NCI-H82 treated with DMSO at 0.1 percent for 48 hours (cell line): ENCODE data around the gene COIL.

Experiments used
- DNase-seq: peaks from one replicate; lab custom pipeline; 2025; ENCODE audit not compliant: unreplicated experiment; lab: John Stamatoyannopoulos, UW

COIL gene

DNA sequence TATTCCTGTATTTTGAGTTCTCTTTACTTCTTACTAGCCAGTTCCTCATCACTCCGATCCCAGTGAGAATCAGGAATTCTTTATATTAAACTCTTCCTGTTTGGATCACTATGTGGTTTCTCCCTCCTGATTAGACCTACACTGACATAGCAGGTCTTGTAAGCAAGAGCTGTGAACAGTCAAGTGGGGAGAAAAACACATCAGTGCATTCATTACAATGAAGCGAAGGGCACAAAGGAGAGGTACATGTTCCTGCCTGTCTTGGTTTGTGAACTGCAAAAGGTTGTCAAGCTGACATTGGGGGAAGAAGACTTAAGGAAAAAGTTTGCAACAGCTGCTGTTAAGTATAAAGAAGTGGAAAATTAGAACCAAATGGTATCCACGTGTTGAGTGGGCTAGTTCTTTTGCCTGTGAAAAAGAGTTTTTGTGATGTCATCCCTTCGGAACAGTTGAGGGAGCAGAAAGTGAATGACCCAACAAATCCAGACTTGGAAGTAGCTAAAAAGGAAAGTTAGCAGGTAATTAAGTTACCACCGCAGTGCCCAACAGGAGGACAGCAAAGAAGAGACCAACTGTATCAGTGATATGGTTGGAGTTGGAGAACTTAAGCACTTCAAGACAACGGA lies 24.0 kb downstream of the COIL start:
- no peak for DNase-seq

DNA sequence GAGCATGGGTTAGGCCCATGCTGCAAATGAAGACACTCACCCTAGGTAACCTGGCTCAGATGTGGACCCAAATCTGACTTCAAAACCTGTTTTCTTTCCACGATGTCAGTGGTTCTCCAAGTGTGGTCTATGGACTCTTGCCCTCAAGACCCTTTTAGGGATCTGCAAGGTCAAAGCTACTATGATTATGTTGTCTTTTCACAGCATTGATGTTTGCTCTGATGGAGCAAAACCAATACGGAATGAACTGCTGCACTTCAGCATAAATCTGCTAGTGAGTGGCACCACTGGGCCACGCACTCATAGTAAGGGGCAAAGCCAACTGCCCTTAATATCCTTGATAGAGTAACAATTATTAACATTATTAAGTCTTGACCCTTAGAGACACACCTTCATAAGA lies 25.4 kb downstream of the COIL start:
- DNase-seq = no peak

DNA sequence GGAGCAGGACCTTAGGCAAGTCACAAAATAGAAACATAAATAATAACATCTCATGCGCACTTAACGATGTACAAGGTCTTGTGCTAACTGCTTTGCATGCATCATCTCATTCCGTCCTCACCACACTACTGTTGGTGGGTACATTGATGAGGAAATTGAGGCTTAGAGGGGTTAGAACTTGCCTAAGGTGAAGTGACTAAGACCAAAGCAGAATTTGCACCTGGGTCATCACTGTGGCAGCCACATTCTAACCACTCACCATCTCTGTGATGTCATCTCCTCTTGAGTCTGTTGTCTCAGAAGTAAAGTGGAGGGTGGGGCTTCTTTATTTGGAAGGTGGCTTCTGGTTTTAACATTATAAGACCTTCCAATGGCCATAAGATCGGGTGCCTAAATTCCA lies 26.6 kb downstream of the COIL start:
- no peak for DNase-seq

DNA sequence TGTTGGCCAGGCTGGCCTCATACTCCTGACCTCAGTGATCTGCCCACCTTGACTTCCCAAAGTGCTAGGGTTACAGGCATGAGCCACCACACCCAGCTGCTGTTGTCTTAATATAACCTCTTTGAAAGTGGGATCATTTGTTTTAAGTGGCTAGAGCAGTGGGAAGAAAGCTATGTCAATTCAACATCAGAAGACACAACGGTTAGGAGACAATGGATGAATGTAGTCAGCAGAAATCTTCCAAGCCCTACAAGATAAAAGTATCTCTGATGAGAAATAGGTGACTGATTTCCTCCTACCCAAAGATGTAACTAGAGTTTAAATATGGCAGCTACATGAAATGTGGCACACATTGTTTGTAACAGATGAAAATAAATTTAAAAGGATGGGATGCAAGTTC lies 27.0 kb downstream of the COIL start:
- DNase-seq = no peak

DNA sequence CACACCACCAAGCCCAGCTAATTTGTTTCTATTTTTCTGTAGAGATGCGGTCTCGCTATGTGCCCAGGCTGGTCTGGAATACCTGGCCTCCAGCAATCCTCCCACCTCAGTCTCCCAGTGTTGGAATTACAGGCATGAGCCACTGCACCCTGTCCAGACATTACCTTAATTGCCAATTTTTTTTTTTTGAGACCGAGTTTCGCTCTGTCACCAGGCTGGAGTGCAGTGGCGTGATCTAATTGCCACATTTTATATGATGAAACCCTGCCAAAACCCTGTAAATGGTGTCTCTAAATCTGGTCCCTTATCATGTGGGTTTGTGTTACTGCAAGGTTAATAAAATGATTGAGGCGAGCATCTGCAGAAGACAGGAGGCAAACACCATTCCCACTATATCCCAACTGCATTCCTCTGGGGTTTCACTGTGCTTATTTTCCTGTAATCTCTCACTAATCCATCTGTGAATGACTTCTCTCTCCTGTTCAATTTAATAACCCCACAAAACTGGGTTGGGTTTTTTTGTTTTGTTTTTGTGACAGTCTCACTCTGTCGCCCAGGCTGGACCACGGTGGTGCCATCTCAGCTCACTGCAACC lies 27.6 kb downstream of the COIL start:
- DNase-seq = no peak

DNA sequence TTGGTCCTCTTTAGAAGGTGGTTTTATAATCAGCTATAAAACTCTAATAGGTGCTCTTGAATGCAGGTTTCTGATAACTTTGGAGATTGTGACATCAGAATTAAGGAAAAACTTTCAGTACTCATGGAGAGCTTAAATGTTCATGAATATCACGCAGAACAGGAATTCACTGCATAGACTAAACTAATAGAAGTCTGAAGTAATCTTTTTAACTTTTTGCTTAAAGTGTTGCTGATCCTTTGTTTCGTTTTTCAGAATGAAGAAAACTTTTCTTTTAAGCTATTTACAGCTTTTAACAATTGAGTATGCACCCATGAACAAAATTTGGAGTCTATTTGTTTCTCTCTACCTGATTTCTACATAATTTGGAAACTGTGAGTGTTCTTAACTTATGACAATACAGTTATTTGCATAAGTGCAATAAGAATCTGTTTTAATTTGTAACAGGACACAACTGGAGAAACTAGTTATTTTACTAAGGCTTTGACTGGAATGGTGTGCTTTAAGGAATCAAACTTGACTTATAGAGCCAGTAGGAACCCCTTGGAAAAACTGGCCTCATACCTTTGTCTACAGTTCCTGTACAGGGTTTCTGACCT lies 30.0 kb downstream of the COIL start:
- no peak for DNase-seq

DNA sequence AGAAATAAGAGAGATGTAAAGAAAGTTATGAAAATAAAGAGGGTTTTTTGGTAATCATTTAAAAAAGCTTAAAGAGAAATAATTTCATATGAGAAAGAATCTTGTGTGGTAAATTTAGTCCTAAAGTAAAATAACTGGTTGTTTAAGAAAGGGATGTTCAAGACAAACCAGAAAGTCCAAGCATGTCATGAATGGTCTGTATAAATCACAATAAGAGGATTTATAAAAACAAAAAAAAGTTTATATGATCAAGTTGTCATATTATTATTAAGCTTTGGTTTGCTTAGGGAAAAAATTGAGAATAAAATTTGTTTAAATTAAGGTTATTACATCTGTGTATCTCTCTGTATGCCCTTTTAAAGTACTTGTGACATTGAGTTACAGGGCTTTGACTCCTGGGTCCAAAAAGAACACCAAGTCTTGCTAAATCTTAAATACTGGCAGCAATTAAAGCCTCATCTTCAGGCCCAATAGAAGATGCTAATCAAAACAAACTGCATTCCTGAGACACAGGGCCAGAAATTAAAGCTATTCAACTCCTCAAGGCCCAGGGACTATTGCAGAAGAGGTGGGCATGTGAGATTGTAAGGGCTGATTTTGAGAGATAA lies 31.4 kb downstream of the COIL start:
- DNase-seq = no peak

DNA sequence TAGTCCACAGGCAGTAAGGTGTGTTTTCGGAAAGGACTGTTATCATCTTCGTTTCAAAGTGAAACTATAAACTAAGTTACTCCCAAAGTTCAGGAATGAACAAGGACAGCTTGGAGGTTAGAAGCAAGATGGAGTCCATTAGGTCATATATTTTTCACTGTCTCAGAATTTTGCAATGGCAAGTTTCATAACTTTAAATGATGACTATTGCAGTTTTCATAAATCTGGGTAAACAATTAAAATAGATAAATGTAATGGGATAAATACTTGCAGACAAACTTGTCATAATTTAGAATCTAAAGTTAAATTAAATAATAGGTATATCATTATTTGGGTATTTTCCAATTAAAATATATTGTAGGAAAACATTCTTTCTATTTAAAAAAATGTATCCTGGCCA lies 32.3 kb downstream of the COIL start:
- no peak for DNase-seq

DNA sequence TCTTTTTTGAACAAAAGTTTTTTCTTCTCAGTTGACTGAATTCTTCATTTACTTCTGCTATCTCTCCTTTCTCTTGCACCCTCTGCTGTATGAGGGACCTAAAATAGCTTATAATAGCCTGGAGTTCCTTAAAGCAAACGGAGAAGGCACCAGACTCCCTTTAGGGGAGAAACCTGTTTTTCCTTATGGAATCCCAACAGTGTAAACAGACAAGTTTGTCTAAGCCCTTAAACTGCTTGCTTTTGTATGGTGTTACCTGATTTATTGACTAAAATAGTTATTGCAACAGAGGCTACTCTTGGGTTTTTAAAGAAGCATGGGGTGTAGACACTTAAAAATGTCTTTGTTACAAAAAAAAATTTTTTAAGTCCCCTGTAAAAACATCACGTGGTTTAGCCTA lies 34.1 kb downstream of the COIL start:
- DNase-seq = no peak

DNA sequence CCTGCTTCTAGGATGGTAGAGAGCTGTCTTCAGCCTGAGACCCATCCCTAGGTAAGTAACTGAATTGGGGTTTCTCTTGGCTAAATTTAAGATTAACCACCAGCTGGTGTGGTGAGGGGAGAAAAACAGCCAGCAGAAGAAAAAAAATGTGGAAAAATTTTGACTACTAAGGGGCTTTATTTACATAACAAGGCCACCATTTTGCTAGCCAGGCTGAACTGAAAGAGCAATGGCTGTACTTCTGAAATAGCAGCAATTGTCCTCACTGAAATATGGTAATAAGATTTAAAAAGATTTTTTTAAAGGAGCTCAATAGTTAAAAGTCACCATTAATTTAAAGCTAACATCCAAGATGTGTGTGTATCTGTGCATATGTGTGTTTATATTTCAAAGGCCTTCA lies 34.6 kb downstream of the COIL start:
- DNase-seq = no peak

DNA sequence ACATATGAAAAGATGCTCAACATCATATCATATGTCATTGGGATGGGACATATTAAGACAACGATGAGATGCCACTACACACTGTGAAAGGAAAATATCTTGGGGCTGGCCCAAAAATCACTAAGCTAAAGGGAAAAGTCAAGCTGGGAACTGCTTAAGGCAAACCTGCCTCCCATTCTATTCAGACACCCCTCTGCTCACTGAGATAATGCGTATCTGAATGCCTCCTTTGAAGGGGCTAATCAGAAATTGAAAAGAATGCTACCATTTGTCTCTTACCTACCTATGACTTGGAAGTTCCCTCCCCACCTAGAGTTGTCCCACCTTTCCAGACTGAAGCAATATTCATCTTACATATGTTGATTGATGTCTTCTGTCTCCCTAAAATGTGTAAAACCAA lies 35.8 kb downstream of the COIL start:
- DNase-seq = no peak

DNA sequence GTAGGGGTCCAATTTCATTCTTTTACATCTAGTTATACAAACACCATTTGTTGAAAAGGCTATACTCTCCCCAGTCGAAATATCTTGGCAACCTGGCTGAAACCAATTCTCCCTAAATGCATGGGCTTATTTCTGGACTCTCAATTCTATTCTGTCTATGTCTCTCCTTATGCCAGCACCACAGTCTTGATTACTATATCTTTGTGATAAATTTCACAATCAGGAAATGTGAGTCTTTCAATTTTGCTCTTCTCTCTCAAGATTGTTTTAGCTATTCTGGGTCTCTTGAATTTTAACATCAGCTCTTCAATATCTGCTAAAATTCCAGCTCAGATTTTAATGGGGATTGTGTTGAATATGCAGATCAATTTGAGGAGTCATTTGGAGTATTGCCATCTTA lies 41.1 kb downstream of the COIL start:
- no peak for DNase-seq

DNA sequence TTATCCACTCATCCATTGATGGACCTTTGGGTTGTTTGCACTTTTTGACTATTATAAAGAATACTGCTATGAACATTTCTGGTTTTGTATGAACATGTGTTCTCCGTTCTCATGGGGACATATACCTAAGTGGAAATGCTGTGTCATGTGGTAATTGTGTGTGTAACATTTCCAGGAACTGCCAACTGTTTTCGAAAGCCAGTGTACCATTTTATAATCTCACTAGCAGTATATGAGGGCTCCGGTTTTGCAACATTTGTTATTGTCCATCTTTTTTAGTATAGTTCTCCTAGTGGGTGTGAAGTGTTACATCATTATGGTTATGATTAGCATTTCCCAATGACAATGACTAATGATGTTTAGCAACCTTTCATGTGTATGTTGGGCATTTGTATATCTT lies 41.9 kb downstream of the COIL start:
- DNase-seq = no peak

DNA sequence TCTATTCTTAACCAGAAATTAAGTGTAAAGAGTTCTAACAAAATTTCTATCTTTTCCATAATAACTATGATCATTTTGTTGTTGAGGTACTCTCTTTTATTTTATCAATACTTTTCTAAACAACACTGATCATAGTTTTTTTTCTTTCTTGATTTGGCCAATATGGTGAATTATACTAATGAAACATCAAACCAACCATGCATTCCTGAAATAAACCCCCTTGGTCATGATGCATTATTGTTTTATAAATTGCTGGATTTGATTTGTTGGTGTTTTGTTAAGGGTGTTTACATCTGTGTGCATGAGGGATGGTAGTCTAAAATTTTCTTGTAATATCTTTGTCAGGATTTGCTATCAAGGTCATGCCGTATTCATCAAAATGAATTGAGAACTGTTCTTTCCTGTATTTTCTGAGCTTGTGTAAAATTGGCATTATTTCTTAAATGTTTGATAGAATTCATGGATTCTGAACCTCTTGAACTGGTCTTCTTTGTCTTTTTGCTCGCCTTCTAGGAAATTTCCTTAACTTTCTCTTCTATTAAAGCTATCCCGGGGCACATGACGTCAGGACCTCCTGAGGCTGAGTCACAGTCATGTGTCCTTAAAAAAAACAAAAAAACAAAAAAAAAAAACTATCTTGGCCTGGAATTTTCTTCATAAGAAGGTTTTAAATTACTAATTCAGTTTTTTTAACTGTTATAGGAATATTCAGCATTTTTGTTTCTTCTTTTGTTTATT lies 43.1 kb downstream of the COIL start:
- DNase-seq = no peak

DNA sequence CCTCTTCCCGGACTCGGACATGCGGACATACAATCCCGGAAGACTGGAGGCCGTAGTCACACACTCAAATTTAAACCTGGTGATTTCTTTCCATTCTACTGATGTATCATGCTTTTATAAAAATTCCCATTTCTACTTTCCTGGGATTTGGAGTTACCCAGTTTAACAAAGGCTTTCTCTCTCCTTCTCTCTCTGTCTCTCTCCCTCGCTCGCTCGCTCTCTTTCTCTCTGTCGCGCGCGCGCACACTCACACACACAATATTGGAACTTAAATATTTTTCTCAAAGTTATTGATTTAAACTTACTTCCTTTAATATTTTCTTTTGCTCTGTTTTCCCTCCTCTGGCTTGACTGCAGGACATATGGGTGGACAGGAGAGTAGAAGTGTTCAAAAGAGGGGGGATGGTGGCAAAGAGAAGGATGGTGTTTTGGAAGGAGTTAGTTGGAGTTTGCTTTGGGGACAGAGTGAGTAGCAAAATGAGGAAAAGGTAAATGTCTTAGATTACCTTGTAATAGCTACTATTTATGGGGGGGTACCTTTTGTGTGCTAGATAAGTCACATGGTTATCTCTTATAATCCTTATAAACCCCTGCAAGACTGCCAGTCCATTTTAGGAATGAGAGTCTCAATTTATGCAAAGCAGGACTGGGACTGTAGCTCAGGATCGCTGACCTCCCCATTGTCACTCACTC lies 46.1 kb downstream of the COIL start:
- DNase-seq = no peak

DNA sequence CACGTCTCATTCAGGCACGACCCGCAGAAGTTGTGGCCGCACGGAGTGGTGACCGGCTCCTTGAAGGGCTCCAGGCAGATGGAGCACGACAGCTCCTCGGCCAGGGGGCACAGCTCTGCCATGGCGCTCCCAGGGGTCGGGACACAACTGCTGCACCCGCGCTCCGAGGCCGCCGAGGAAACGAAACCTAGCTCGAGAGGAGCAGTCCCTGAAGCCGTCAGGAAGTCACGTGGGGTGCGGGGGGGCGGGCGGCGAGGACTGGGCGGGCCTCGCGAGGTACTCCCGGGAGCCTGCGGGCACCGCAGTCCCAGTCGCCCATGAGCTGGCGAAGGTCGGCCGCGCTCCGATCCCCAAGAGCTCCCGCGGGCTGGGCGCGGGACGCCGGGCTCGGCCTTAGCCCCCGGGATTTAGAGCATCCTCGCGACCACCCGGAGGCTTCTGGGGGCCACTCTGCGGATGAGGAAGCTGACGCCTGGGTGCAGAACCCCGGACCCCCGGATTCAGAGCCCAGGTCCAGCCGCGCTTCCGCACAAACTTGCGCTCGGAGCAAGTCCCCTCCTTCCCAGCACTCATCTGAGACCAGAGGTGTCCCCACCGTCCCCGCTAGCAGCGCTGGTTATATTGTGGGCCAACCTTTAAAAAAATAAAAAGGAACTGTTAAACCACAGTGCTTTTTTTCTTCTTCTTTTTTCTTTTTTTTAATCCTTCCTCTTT lies 46.8 kb downstream of the COIL start, which contains the start of gene TRIM25:
Gene TRIM25 (minus strand): TSS at position 183 of the 714 bp plus-strand sequence. CDS start 61 bp downstream, at position 122.
- peak; percentile 64 for DNase-seq

DNA sequence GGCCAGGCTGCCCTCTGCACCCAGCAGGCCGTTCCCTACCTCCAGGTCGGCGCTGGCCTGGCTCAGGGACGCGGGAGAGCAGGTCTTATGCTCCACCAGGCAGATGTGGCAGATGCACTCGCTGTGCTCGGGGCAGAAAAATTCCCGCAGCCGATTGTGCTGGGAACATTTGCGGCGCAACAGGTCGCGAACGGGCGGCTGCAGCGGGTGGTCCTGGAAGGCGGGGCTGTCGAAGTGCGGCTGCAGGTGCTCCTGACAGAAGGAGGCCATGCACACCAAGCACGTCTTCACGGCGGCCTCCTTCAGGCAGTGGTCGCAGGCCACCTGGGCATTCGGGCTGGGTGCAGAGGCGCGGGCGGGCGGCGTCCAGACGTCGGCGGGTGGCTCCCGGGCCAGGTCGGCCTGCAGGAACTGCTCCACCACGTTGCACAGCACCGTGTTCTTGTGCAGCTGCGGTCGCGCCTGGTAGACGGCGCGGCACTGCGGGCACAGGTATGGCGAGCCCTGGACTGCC lies 47.4 kb downstream of the COIL start:
- no peak for DNase-seq

DNA sequence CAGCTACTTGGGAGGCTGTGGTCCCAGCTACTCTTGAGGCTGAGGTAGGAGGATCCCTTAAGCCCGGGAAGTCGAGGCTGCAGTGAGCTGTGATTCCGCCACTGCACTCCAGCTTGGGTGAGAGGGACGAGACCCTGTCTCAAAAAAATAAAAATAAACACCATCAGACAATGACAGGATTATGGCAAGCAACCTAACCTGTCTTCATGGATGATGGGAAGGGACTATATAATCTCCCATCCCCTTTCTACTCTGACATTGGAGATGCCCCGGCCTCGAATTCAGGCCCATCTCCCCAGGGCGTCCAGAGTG lies 47.9 kb downstream of the COIL start:
- no peak for DNase-seq

DNA sequence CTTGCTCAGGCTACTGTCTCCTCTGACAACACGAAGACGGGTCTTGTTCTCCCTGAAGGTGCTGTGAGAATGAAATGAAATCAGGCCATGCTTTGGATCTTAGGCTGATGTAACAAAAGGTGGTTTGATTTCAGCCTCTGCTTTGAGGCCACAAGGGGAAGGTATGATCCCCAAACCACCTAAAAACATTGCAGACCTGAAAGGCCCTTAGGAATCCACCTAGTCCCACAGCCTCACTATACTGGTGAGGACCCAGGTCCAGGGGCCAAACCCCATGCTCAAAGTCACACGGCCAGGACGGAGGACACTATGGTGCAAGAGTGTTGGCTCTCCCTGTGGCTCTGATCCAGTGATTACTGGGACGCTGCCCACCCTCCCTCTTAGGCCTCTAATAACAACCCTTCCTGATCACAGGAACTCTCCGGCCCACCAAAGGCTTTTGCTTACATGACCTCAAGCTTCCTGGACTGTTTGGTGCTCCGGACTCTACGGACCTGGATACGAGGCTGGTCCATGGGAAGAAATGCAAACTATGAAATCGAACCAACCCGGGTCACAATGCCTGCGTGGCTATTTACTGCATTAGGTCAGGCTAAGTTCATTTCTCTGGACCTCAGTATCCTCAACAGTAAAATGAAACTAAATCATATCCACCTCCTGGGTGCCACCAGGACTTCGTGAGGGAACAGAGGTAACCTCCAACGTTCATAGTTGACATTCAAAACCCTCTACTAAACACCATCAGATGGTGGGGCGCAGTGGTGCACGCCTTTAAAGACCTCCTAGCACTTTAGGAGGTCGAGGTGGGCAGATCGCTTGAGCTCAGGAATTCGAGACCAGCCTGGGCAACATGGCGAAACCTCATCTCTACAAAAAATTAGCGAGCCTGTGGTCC lies 48.5 kb downstream of the COIL start:
- no peak for DNase-seq
